ENCODE results near the gene ISY1.

Gene ISY1

DNA sequence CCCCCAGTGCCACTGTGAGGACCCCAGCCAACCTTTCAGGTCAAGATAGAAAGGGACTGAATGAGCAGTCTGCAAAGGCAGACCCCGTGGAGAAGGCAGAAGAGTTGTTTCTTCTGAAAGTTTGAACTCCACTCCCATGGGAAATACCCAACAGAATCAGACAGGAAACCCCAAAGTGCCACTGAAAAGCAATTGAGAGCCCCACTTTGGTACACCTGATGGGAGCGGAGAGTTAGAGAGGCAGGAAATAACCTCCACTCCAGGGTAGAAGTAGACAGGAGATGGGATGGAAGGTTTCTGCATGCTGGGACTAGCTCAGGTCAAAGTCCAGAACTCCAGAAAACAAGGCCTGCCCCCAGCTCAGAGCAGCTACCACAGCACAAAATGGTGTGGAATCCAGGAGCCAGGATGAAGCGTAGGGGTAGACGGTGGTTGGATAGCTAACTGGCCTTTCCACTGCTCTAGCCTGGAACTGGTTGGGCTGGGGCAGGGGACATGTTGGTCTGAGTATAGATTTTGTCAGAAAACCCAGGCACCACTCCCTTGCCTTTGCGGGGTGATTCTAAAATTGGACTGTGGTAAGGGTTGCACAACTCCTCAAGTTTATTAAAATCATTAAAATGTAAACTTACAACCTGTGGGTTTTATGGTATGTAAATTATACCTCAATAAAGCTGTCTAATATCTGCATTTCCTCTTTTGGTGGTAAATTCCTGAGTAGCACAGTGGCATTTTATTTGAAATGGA is 37.4 kb downstream of the ISY1 start:
- TF ChIP-seq REST (IDR thresholded peaks at IDR 0.05; ENCODE audit: low read depth) (no peak), FOXM1 (IDR thresholded peaks at IDR 0.05; ENCODE audit: borderline replicate concordance, low read depth) (no peak)

DNA sequence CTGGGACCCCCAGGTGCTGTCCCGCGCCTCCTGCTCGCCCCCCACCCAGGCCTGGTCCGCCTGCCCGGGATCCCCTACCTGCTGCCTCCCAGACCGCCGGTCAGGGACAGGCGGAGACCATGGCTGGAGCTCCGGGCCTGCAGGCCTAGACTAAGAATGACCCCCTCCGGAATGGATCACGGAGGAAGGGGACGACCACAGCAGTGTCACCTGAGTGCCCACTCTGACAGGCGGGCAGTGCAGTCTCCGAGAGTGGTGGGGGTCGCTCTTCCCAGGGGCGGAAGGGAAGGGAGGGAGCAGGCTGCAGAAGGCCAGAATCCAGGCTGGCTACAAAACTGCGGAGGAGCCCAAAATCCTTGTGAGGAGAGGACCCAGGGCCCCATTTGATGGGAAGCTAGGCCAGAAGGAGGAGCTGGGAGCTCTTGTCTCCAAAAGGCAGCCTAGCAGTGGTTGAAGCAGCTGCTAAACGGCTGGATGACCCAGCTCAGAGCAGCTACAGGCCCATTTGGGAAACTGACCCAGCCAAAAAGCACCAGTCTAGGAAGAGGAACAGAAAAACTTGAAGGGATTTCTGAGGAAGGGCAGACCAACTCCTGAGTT is 38.4 kb downstream of the ISY1 start:
- TF ChIP-seq ZBTB7A (IDR thresholded peaks at IDR 0.05; ENCODE audit: low read depth) (peak; percentile 83), RAD21 (IDR thresholded peaks at IDR 0.05; ENCODE audit: low read depth) (no peak)

DNA sequence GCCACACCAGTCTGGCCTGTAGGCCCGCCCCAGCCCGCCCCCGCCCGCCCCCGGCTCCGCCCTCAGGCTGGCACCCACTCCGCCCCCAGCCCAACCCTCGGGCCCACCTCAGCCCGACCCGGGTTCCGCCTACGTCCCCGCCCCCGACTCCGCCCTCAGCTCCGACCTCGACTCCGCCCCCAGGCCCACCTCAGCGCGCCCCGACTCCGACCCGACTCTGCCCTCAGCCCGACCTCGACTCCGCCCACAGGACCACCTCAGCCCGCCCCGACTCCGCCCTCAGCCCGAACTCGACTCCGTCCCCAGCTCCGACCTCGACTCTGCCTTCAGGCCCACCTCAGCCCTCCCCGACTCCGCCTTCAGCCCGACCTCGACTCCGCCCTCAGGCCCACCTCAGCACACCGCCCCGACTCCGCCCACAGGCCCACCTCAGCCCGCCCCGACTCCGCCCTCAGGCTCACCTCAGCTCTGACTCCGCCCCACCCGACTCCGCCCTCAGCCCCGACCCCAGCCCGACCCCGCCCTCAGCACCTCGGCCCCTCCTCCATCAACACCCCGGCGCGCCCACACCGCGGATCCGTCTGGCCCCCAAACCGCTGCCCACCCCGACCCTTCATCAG is 39.0 kb downstream of the ISY1 start, which contains the start of gene RAB43:
Gene RAB43, minus strand, starts transcription at position 13 of the 620 bp plus-strand sequence. CDS start 315 bp downstream, outside the sequence.
- TF ChIP-seq CREB1 (IDR thresholded peaks at IDR 0.05; ENCODE audit: low read depth): no peak
- no peak for TF ChIP-seq CEBPB (IDR thresholded peaks at IDR 0.05)
- TF ChIP-seq TAF1 (IDR thresholded peaks at IDR 0.05; ENCODE audit: low read depth): no peak
- TF ChIP-seq NFIC (IDR thresholded peaks at IDR 0.05): no peak

DNA sequence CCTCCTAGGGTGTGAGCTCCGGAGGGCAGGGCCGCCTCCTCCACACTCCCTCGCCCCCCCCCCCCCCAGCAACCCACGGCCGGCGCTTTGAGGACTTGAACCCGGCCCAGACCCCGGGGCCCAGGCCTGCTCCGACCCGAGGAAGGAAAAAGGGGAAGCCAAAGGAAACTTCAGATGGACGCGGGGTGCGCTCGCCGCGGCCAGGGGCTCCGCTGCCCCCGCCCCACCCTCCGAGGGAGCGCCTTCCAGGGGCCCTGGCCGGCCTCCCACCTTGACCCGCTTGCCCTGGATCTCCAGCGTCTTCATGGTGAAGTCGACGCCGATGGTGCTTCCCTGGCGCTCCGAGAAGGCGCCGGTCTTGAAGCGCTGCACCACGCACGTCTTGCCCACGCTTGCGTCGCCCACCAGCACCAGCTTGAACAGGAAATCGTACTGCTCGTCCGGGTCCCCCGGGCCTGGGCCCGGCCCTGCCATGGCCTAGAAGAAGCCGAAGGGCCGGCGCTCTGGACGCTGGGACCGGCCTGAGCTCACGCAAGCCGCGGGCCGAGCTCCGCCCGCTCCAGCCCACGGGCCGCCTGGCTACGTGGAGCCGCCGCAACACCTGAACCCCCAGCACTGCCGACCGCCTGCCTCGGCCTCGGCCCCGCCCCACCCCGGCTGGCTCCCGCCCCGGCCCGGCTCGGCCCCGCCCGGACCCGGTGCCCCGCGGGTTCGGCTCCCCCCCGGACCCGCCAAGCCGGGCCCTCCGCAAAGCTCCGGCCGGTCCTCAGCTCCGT is 39.7 kb downstream of the ISY1 start:
- TF ChIP-seq RAD21 (IDR thresholded peaks at IDR 0.05; ENCODE audit: low read depth): no peak
- no peak for TF ChIP-seq REST (IDR thresholded peaks at IDR 0.05; ENCODE audit: low read depth)
- no peak for TF ChIP-seq EGR1 (IDR thresholded peaks at IDR 0.05)
- TF ChIP-seq ZBTB7A (IDR thresholded peaks at IDR 0.05; ENCODE audit: low read depth): no peak; the same call in none of the 2 replicates
- TF ChIP-seq TAF1 (IDR thresholded peaks at IDR 0.05; ENCODE audit: low read depth): peak; percentile 33; the same call in 1 of the 2 replicates

GRCh38 chr3:129120254-129121004 is 40.4 kb downstream of the ISY1 start:
- TF ChIP-seq, protein P1, sequence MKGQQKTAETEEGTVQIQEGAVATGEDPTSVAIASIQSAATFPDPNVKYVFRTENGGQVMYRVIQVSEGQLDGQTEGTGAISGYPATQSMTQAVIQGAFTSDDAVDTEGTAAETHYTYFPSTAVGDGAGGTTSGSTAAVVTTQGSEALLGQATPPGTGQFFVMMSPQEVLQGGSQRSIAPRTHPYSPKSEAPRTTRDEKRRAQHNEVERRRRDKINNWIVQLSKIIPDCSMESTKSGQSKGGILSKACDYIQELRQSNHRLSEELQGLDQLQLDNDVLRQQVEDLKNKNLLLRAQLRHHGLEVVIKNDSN (IDR thresholded peaks at IDR 0.05): no peak
- TF ChIP-seq CREB1 (IDR thresholded peaks at IDR 0.05; ENCODE audit: low read depth) (no peak), EP300 (IDR thresholded peaks at IDR 0.05; ENCODE audit: borderline replicate concordance) (0 out of 2 replicates have a peak, but pooled peaks have one; percentile 14), TAF1 (IDR thresholded peaks at IDR 0.05; ENCODE audit: low read depth) (peak; percentile 41; the same call in 1 of the 2 replicates), FOXM1 (IDR thresholded peaks at IDR 0.05; ENCODE audit: borderline replicate concordance, low read depth) (no peak), TCF12 (IDR thresholded peaks at IDR 0.05; ENCODE audit: low read depth) (peak; percentile 37; the same call in 1 of the 2 replicates), TEAD4 (IDR thresholded peaks at IDR 0.05) (no peak), NFIC (IDR thresholded peaks at IDR 0.05) (no peak), MAX (IDR thresholded peaks at IDR 0.05) (peak; percentile 36; the same call in 1 of the 2 replicates), ZBTB7A (IDR thresholded peaks at IDR 0.05; ENCODE audit: low read depth) (peak; percentile 58), CEBPB (IDR thresholded peaks at IDR 0.05) (no peak), YY1 (IDR thresholded peaks at IDR 0.05; ENCODE audit: low read depth) (no peak), RAD21 (IDR thresholded peaks at IDR 0.05; ENCODE audit: low read depth) (0 out of 2 replicates have a peak, but pooled peaks have one; percentile 15), REST (IDR thresholded peaks at IDR 0.05; ENCODE audit: low read depth) (no peak), EGR1 (IDR thresholded peaks at IDR 0.05) (no peak)
